ENCODE measurements around the gene TBX5.

The TBX5 gene

GRCh38 chr12:114408471-114408885 lies 2.5 kb upstream of the TBX5 start:
- Histone ChIP-seq H3K36me3 (ENCODE audit: control insufficient read depth, low read length) (no peaks in the 10 kb centered on the region), H3K4me1 (ENCODE audit: control insufficient read depth, low read length) (no peaks in the 10 kb centered on the region), H3K4me3 (ENCODE audit: low read length) (no peak overlapping the region), H3K9me2 (replicated peaks; ENCODE audit: control insufficient read depth, low read length) (no peaks in the 10 kb centered on the region), H3K27me3 (ENCODE audit: control insufficient read depth, low read length) (peaks cover 17% of the 10 kb centered on the region), H4K20me1 (ENCODE audit: control insufficient read depth, insufficient read depth, low read depth, low read length) (no peaks in the 10 kb centered on the region), H3K27ac (ENCODE audit: low read depth, low read length) (no peak overlapping the region), H3K9me3 (ENCODE audit: control insufficient read depth, insufficient read depth, low read length) (no peaks in the 10 kb centered on the region), H3F3A (ENCODE audit: control insufficient read depth, insufficient read depth) (no peaks in the 10 kb centered on the region), H3K79me2 (ENCODE audit: control insufficient read depth, low read length) (no peaks in the 10 kb centered on the region), H3K4me2 (ENCODE audit: low read length) (no peak overlapping the region)
- TF ChIP-seq EZH2phosphoT487 (IDR thresholded peaks at IDR 0.05; ENCODE audit: borderline replicate concordance, low read length) (no peak), CTCF (IDR thresholded peaks at IDR 0.05; ENCODE audit: low read depth, low read length, poor library complexity, severe bottlenecking) (no peak)

- Histone ChIP-seq H3K9me3 (ENCODE audit: control insufficient read depth, insufficient read depth, low read length) (no peaks in the 10 kb centered on the region), H3F3A (ENCODE audit: control insufficient read depth, insufficient read depth) (no peaks in the 10 kb centered on the region), H3K36me3 (ENCODE audit: control insufficient read depth, low read length) (no peaks in the 10 kb centered on the region), H3K4me3 (ENCODE audit: low read length) (no peak overlapping the region), H4K20me1 (ENCODE audit: control insufficient read depth, insufficient read depth, low read depth, low read length) (no peaks in the 10 kb centered on the region), H3K79me2 (ENCODE audit: control insufficient read depth, low read length) (no peaks in the 10 kb centered on the region), H3K4me2 (ENCODE audit: low read length) (no peak overlapping the region), H3K27me3 (ENCODE audit: control insufficient read depth, low read length) (peaks cover 12% of the 10 kb centered on the region), H3K27ac (ENCODE audit: low read depth, low read length) (no peak overlapping the region), H3K9me2 (replicated peaks; ENCODE audit: control insufficient read depth, low read length) (no peaks in the 10 kb centered on the region), H3K4me1 (ENCODE audit: control insufficient read depth, low read length) (no peaks in the 10 kb centered on the region)
- TF ChIP-seq CTCF (IDR thresholded peaks at IDR 0.05; ENCODE audit: low read depth, low read length, poor library complexity, severe bottlenecking) (no peak), EZH2phosphoT487 (IDR thresholded peaks at IDR 0.05; ENCODE audit: borderline replicate concordance, low read length) (no peak)
Measured at GRCh38 chr12:114407842-114408411, 2.0 kb upstream of the TBX5 start.

- TF ChIP-seq CTCF (IDR thresholded peaks at IDR 0.05; ENCODE audit: low read depth, low read length, poor library complexity, severe bottlenecking): no peak
- TF ChIP-seq EZH2phosphoT487 (IDR thresholded peaks at IDR 0.05; ENCODE audit: borderline replicate concordance, low read length): no peak
- Histone ChIP-seq H3K27me3 (ENCODE audit: control insufficient read depth, low read length) (peaks cover 4% of the 10 kb centered on the region; the same call in 1 of the 2 replicates), H3K9me3 (ENCODE audit: control insufficient read depth, insufficient read depth, low read length) (no peaks in the 10 kb centered on the region), H4K20me1 (ENCODE audit: control insufficient read depth, insufficient read depth, low read depth, low read length) (no peaks in the 10 kb centered on the region), H3F3A (ENCODE audit: control insufficient read depth, insufficient read depth) (no peaks in the 10 kb centered on the region), H3K9me2 (replicated peaks; ENCODE audit: control insufficient read depth, low read length) (no peaks in the 10 kb centered on the region), H3K27ac (ENCODE audit: low read depth, low read length) (no peak overlapping the region), H3K79me2 (ENCODE audit: control insufficient read depth, low read length) (no peaks in the 10 kb centered on the region), H3K4me1 (ENCODE audit: control insufficient read depth, low read length) (no peaks in the 10 kb centered on the region), H3K4me2 (ENCODE audit: low read length) (no peak overlapping the region), H3K4me3 (ENCODE audit: low read length) (no peak overlapping the region), H3K36me3 (ENCODE audit: control insufficient read depth, low read length) (no peaks in the 10 kb centered on the region)
Measured at GRCh38 chr12:114406984-114407841, 1.3 kb upstream of the TBX5 start.

Measured in DOHH2 (cell line).